A172 (cell line): Measurements from ENCODE around the gene NTRK3. TPM values are rescaled to one million over a fixed set of nuclear protein-coding genes. Genes with fewer than 3 reads are reported as not detected.

Experiments
- DNase-seq: peaks from one replicate; pipeline ENCODE4 v3.0.0-alpha.2; 2015; ENCODE audit warnings: low spot score
- total RNA-seq: library from RNA; depleted of rRNA; stranded (reverse); fragments of >200 nt; shearing (Covaris generic); gene quantifications from 2 replicates; pipeline ENCODE4 v1.2.3, GENCODE V29; 2014

The NTRK3 gene
- total RNA-seq, 1 experiment from 2014 or later, result not detected

DNA sequence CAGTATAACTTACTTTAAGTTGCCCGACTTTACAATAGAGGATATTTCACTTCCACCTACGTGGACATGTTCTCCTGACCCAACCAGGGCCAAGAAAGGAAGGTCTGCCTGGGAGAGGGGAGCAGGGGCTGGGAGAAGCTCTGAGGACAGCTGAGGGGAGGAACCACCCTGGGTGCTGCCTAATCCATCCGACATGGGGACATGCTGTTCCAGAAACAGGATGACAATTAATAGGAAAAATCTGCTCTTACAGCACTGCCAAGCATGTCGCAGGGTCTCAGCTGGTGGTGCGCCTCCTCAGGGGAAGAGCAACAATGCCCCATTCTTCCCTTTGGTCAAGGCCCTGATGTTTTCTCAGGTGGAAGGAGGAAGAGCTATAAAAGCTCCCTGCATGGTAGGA, 132.3 kb downstream of the NTRK3 start:
- DNase-seq, result no peak

GRCh38 chr15:88121968-88122530, 134.5 kb downstream of the NTRK3 start:
- DNase-seq, result no peak

DNA sequence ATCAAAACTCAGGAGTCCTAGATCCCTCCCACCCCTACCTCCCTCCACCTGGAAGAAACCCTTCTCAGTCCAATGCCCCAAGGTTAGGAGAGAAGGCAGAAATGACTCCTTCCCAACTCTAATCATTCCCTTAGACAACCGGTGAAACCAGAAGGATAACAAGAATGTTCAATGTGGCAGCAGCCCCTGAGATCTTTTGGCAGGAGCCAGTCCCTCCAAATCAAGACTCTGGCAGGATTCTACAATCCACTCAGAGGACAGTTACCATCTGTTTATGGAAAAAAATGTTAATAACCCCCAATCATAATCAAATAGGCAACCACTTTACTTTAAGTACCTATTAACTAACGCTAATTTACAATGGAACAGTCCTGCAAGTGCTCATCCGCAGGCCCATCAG, 136.5 kb downstream of the NTRK3 start:
- no peak for DNase-seq

DNA sequence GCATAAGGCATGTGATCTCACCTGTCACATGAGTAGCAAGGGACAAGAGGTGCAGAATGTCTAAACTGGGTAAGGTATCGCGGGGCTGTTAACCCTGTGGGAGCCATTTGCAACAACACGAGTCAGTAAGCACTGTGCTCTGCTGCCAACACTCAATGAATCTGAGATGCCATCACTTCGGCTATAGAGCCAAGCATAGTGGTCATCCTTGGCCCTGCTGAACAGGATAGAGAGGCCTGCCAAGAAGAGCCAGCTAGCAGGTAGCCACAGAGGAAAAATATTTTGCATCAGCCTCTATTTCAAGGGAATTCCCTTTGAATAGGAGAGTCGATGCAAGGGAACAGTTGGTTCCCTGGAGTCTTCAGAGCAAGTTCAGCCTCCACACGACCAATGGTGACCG, 137.8 kb downstream of the NTRK3 start:
- no peak for DNase-seq

DNA sequence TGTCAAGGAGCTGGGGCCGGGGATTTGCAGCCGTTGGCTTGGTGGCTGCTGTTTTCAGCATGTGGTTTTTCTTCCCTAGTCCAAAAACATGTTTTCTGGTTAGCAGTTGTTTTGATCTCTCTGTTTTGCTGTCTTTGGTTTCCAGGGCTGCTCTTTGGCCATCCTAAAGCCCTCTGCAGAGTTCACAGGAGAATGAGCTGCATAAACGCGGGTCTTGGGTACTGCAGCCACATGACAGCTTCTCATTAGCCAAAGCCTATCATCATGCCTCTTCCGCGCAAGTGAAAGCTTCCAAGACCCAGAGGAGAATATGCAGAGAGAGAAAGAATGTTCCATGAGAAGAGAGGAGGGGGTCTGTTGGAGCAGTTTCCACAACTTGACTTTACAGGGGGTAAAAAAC, 138.5 kb downstream of the NTRK3 start:
- no peak for DNase-seq

DNA sequence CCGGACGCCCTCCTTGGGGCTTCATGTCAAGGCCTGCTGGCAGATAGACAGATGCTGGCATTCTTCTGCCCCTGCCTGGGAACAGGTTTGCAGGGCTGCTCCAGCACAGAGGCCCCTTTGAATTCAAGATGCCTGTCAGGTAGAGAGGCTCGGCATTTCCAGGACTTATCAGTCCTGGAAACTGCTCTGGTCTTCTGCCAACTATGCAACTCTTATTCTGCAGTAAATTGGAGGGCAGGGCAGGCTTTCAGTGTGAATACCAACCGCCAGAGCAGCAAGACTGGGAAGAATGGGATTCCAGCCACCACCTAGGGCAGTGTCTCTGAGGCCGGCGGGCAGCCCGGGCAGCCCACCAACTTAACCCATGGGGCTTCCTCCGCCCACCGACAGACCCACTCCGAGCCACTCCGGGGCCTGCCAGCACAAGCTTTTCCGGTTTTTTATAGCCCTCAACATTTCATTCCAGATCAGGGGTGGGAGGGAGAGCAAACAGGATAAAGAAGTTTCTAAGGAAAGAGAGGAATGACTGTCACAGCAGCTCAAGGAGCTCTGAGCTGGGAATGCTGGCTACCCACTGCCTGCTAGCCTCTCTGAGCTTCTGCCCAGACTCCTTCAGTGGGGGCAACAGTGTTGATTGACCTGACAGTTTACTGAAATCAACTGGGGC, 140.9 kb downstream of the NTRK3 start:
- no peak for DNase-seq

DNA sequence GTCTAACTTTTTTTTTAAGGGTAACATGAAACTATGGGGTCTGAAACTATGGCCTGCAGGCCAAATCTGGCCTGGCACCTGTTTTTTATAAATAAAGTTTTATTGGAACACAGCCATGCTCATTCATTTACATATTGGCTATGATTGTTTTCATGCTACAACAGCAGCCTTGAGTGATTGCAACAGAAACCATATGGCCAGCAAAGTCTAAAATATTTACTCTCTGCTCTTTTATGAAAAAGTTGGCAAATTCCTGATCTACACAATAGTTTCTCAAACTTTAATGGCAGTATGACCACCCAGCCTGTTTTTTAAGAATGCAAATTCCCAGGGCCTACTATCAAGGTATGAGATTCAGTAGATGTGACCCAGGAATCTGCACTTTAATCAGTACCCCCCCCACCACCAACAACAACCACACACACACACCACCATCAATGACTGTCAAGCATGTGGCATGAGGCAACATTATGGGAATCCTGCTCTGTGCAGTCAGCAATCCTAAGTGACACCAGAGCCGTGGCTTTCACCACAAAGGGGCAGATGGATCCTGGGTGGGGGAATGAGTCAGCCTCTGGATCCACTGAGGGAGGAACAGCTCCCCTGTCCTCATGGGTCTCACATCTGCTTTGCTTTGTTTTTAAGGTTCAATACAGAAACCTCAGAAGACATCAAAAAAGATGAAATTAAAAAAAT, 142.8 kb downstream of the NTRK3 start:
- no peak for DNase-seq

DNA sequence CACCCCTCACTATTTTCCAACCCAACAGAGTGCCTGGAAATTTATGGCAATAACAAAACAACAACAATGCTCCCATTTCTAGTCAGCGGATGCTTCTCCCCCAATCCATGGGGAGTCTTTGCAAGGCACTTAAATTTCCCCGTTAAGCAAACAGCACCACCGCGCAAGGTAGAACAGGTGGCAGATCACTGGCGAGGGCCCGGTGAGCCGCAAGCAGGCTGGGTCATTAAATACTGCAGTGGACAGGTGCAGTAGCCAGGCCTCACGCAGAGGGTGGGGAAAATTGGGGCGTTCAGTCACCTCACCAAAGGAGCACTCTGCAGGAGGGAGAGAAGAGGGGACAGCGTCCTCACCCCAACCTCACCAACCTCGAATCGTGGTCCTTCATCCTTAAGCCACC, 147.5 kb downstream of the NTRK3 start:
- no peak for DNase-seq

DNA sequence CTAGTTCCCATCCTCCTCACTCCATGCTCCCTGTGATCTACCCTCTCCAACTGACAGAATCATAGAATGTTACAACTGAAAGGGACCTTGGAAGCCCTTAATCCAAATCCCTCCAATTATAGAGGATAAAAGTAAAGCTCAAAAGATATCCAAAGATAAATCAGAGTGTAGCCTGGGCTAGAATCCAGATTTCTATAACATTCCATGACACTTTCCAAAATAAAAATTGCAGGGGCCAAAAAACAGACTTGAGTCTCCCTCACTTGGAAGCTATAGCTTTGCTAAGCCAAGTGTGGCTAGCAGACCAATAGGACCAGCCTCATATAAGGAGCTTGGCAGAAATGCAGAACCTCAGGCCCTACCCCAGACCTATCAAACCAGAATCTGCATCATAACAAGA, 148.1 kb downstream of the NTRK3 start:
- DNase-seq, result no peak

GRCh38 chr15:88106074-88106473, 150.5 kb downstream of the NTRK3 start:
- DNase-seq, result no peak

- DNase-seq, result no peak
These were observed 152.2 kb downstream of the NTRK3 start for GRCh38 chr15:88104357-88104756.

- no peak for DNase-seq
These were observed 156.4 kb downstream of the NTRK3 start for GRCh38 chr15:88100181-88100580.

GRCh38 chr15:88098361-88098760, 158.2 kb downstream of the NTRK3 start:
- no peak for DNase-seq

DNA sequence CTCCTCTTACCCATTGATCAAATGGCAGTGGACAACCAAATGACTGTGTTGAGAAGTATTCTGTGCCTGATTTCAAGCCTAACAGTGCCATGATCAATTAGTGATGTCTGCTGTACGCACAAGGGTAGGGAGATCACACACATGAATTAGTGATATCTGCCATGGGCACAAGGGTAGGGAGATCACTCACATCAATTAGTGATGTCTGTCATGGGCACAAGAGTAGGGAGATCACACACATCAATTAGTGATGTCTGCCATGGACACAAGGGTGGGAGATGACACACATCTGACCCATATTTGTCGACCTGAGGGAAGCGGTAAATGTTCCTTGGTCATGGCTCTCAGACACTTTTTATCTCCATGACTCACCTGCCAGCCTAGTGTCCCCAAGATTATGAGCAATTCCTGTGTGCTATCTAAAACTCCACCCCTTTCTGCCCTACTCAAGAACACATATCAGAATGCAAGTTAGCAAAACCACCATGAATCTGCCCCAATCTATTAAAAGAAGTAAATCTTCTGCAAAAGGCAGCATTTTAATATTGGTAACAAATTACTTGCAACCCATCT, 165.0 kb downstream of the NTRK3 start:
- no peak for DNase-seq

- no peak for DNase-seq
These were observed 166.0 kb downstream of the NTRK3 start for GRCh38 chr15:88090481-88091011.

- DNase-seq, result no peak
These were observed 166.8 kb downstream of the NTRK3 start for GRCh38 chr15:88089731-88090130.

GRCh38 chr15:88089024-88089620, 167.4 kb downstream of the NTRK3 start:
- no peak for DNase-seq

DNA sequence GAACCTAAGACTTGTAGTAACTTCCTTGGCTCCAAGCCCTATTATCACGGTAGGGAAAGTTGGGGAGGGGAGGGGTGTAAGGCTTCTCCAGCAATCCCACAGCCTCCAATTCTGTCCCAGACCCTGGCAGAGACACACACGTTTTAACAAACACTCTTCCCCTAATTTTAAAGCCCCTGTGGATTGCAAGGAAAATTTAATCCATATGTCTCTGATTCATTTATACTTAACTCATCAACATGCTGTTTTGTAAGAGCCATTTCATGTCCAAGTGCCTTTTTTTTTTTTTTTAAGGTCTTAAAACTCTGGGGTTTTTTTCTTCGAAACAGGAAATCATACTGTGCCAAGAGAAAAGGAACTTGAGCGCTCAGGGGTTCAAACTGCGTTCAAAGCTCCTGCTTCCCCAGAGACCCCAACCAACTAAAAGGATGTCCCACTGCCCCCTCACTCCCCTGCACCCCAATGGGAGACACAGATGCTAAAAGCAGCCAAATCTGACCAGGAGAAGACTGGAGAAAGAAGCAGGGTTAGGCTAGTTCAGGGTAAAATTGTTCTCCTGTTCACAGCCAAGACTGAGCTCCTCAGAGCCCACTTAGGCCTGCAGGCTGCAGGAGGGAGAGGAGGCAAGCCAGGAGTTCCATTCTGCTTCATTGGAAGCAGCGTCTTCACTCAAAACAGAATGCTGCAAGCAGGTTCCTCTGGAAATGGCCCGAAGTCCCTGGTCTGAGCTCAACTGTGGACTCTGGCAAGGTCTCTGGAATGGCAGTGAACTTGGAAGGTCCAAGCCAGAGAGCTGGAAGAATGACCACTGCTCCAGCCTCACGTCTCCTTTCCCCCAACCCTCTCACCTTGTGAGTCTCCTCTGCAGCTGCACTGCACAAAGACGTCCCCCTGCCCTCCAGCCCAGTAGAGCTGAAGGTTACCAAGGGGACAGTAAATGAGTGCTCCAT, 172.5 kb downstream of the NTRK3 start:
- no peak for DNase-seq

DNA sequence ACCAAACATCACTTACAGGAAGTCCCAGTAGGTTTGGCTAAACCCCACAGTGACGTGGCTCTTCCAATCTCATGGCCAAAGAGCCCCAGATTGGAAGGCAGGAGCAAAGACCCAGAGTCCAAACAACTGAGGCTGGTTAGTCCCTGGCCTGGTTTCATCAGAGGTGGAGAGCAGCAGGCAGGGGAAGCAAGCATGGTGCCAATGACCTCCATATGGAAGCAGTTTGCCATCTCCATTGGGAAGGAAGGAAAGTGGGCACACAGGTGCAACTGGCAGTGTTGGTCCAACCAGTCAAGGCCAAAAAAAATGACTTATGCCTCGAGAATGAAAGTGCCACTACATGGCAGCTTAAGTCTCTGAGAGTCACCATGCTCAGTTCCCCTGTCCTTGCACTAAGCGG, 175.9 kb downstream of the NTRK3 start:
- DNase-seq, result no peak

DNA sequence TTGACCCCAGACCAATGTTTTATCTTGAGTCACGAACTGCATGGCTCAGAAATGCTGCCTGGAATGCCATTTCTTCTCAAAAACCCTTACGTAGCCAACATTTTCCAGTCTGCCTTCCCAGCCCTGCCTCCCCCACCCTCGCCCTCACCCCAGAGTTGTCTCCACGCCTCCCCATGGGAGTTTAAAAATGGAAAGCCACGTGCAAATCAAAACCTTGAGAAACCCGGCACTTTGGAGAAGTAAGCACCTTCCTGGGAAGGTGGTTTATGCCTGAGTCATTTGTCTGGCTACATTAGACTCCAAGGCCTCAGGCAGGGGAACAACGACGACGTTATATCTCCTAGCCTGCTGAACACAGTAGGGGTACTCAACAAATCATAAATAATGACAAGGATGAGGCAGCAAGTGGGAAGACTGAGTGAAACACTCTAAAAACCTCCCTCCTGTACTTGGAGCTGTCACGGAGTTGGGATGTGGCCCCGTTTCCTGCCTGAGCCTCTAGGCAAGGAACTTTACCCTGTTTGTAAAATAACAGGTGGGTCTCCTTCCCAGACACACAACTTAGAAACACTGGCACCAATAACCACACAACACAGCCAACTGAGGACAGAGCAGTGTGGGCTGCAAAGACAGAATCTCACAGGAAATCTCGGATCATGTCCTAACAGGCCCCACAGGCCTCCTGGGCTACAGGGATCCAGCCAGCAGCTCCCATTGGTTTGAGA, 179.1 kb downstream of the NTRK3 start:
- no peak for DNase-seq

- DNase-seq, result no peak
These were observed 180.2 kb downstream of the NTRK3 start for GRCh38 chr15:88076328-88076727.
